GM19455 (cell line): ENCODE results near the gene WDCP.
"Not testable (repeated sequence)": the region's sequence is repeated elsewhere in the genome, so short reads cannot be mapped to it uniquely, and the experiment has no call there.

Experiments
- ATAC-seq: cut with Tn5 transposase; IDR thresholded peaks from one replicate; pipeline ENCODE4 v1.9.1; 2021; ENCODE audit not compliant: unreplicated experiment

WDCP gene

GRCh38 chr2:24046930-24047702, at the start of gene WDCP:
Gene WDCP, minus strand, starts transcription at chr2:24047391. Its CDS starts 7,897 bp downstream, at chr2:24039494.
- peak; percentile 98 for ATAC-seq

- ATAC-seq: not testable (repeated sequence)
Observed at GRCh38 chr2:24095171-24095677, 48.0 kb upstream of the WDCP start.

- ATAC-seq: not testable (repeated sequence)
Observed at GRCh38 chr2:24093270-24093669, 46.1 kb upstream of the WDCP start.

- no peak for ATAC-seq
Observed at GRCh38 chr2:24088821-24089359, 41.7 kb upstream of the WDCP start.

GRCh38 chr2:24087032-24087431, 39.8 kb upstream of the WDCP start:
- no peak for ATAC-seq

GRCh38 chr2:24086241-24086640, 39.0 kb upstream of the WDCP start:
- ATAC-seq: no peak

- ATAC-seq: no peak
Observed at GRCh38 chr2:24085200-24085489, 38.0 kb upstream of the WDCP start.

GRCh38 chr2:24084386-24085199, 37.4 kb upstream of the WDCP start, which contains the start of gene TP53I3:
Gene TP53I3, minus strand, starts transcription at chr2:24084834. Its CDS starts 508 bp downstream, at chr2:24084326.
- peak; percentile 79 for ATAC-seq

GRCh38 chr2:24083567-24084385, 36.6 kb upstream of the WDCP start:
- peak; percentile 75 for ATAC-seq

GRCh38 chr2:24082787-24083566, 35.8 kb upstream of the WDCP start:
- ATAC-seq: no peak

GRCh38 chr2:24080701-24081100, 33.5 kb upstream of the WDCP start:
- ATAC-seq: no peak

GRCh38 chr2:24077879-24078278, 30.7 kb upstream of the WDCP start:
- ATAC-seq: no peak

- no peak for ATAC-seq
Observed at GRCh38 chr2:24077535-24077877, 30.3 kb upstream of the WDCP start.

GRCh38 chr2:24076849-24077534, 29.8 kb upstream of the WDCP start:
- ATAC-seq: peak; percentile 7

- ATAC-seq: peak; percentile 95
Observed at GRCh38 chr2:24075915-24076848, 29.0 kb upstream of the WDCP start, which contains the start of gene SF3B6. Gene SF3B6, minus strand, starts transcription at chr2:24076326. Its CDS starts 97 bp downstream, at chr2:24076229.

- ATAC-seq: no peak
Observed at GRCh38 chr2:24075259-24075658, 28.1 kb upstream of the WDCP start.

- ATAC-seq: no peak
Observed at GRCh38 chr2:24073816-24074215, 26.6 kb upstream of the WDCP start.

- ATAC-seq: no peak
Observed at GRCh38 chr2:24072259-24072658, 25.1 kb upstream of the WDCP start.
